PC-3 (cell line): ENCODE data around the gene VSTM2L. TPM values are rescaled to one million over a fixed set of nuclear protein-coding genes. Genes with fewer than 3 reads are reported as not detected.

ENCODE experiments used
- ATAC-seq: fragments of 200-7000 bp; cut with Tn5 transposase; 2 replicates; pipeline ENCODE4 v1.9.1; 2020; ENCODE audit warnings: mild to moderate bottlenecking, moderate library complexity
- BruUV-seq: library from RNA; stranded (reverse); fragments of 400-500 nt; replicated peaks from 2 replicates; lab custom pipeline; 2021; lab: Mats Ljungman, UMichigan
- CTCF ChIA-PET: fragments of 300-600 bp; sonication (Branson Sonifier 250); formaldehyde crosslinking; loops from one replicate; lab custom pipeline; 2022; ENCODE audit warnings: antibody characterized with exemption; lab: Charles Lee
- POLR2A ChIA-PET: fragments of 300-600 bp; sonication (Branson Sonifier 250); formaldehyde crosslinking; loops from one replicate; lab custom pipeline; 2022; ENCODE audit warnings: antibody characterized with exemption; ENCODE audit not compliant: unreplicated experiment; lab: Charles Lee
- DNase-seq: peaks from one replicate; pipeline ENCODE4 v3.0.0-alpha.2; 2015
- H2AFZ ChIP-seq: fragments of 300-600 bp; sonication (generic); 2 replicates; pipeline ENCODE4 v1.6.0; 2016; ENCODE audit warnings: antibody characterized with exemption, low read length
- H3F3A ChIP-seq: fragments of 300-600 bp; sonication (generic); one replicate; pipeline ENCODE4 v1.6.0; 2017; ENCODE audit warnings: antibody characterized with exemption, low read length, control low read depth, mild to moderate bottlenecking; ENCODE audit not compliant: unreplicated experiment
- H3K27ac ChIP-seq: fragments of 300-600 bp; sonication (generic); 2 replicates; pipeline ENCODE4 v1.5.1; 2016; ENCODE audit warnings: mild to moderate bottlenecking, low read length
- H3K27me3 ChIP-seq: fragments of 300-600 bp; sonication (generic); 2 replicates; pipeline ENCODE4 v1.6.1; 2016; ENCODE audit warnings: low read length, mixed read lengths
- H3K36me3 ChIP-seq: fragments of 300-600 bp; sonication (generic); 2 replicates; pipeline ENCODE4 v1.6.1; 2016; ENCODE audit warnings: low read depth, mixed run types, low read length, mixed read lengths
- H3K4me1 ChIP-seq: fragments of 300-600 bp; sonication (generic); 2 replicates; pipeline ENCODE4 v1.5.1; 2016; ENCODE audit warnings: low read length; ENCODE audit not compliant: insufficient read depth
- H3K4me2 ChIP-seq: fragments of 300-600 bp; sonication (generic); 2 replicates; pipeline ENCODE4 v1.6.0; 2016; ENCODE audit warnings: low read length
- H3K4me3 ChIP-seq: fragments of 300-600 bp; sonication (generic); 2 replicates; pipeline ENCODE4 v1.5.1; 2016; ENCODE audit warnings: mild to moderate bottlenecking, low read length, mixed read lengths
- H3K79me2 ChIP-seq: fragments of 300-600 bp; sonication (generic); 2 replicates; pipeline ENCODE4 v1.6.1; 2017; ENCODE audit warnings: low read length, mixed read lengths
- H3K9ac ChIP-seq: fragments of 300-600 bp; sonication (generic); 2 replicates; pipeline ENCODE4 v1.6.0; 2016; ENCODE audit warnings: mild to moderate bottlenecking, low read length
- H3K9me2 ChIP-seq: fragments of 300-600 bp; sonication (generic); replicated peaks from 2 replicates; pipeline ENCODE4 v1.6.1; 2016; ENCODE audit warnings: mixed run types, low read length, mixed read lengths
- H3K9me3 ChIP-seq: fragments of 300-600 bp; sonication (generic); 2 replicates; pipeline ENCODE4 v1.6.1; 2016; ENCODE audit warnings: low read length, mixed read lengths
- H4K20me1 ChIP-seq: fragments of 300-600 bp; sonication (generic); 2 replicates; pipeline ENCODE4 v1.6.1; 2016; ENCODE audit warnings: low read length, mixed read lengths
- CTCF ChIP-seq: fragments of 300-600 bp; sonication (generic); conservative IDR thresholded peaks from 2 replicates; pipeline ENCODE4 v1.5.1; 2017; ENCODE audit warnings: antibody characterized with exemption, low read depth, mild to moderate bottlenecking, low read length
- EZH2 ChIP-seq: fragments of 300-600 bp; sonication (generic); IDR thresholded peaks from one replicate; pipeline ENCODE4 v1.6.1; 2017; ENCODE audit warnings: antibody characterized with exemption, mild to moderate bottlenecking, low read length; ENCODE audit not compliant: unreplicated experiment
- EZH2phosphoT487 ChIP-seq: fragments of 300-600 bp; sonication (generic); IDR thresholded peaks from 2 replicates; pipeline ENCODE4 v1.6.1; 2018; ENCODE audit warnings: mild to moderate bottlenecking, antibody characterized with exemption, low read length, borderline replicate concordance
- intact Hi-C: fragments of 100-400 bp; cut with micrococcal nuclease; formaldehyde crosslinking; loops from 2 replicates; pipeline ENCODE4 v1.9.0; 2023
- total RNA-seq: library from RNA; depleted of rRNA; stranded (reverse); fragments of >200 nt; gene quantifications from 2 replicates; pipeline ENCODE4 v1.2.3, GENCODE V29; 2014

The VSTM2L gene
- total RNA-seq, 1 experiment from 2014 or later = 45.8 TPM

- Histone ChIP-seq H2AFZ (no peak overlapping the region), H3F3A (no peaks in the 10 kb centered on the region), H3K27ac (no peak overlapping the region), H3K79me2 (no peaks in the 10 kb centered on the region), H4K20me1 (no peaks in the 10 kb centered on the region), H3K4me2 (no peak overlapping the region), H3K4me3 (no peak overlapping the region), H3K9ac (no peak overlapping the region), H3K9me3 (no peaks in the 10 kb centered on the region), H3K9me2 (no peaks in the 10 kb centered on the region), H3K27me3 (no peaks in the 10 kb centered on the region), H3K4me1 (no peaks in the 10 kb centered on the region), H3K36me3 (peaks cover 4% of the 10 kb centered on the region; the same call in 1 of the 2 replicates)
- intact Hi-C loops = no loop called here
- ATAC-seq (no peak), DNase-seq (no peak)
- POLR2A ChIA-PET = interaction anchor here (0.6 kb wide), 1 partner anchor 194 kb away, joined by 9 read pairs; no protein-coding TSS in a partner anchor
- CTCF ChIA-PET = no interaction called here
- TF ChIP-seq CTCF = no peak
- TF ChIP-seq EZH2 = no peak
- TF ChIP-seq EZH2phosphoT487 = no peak
- no TSS peak for BruUV-seq
Measured at GRCh38 chr20:37864298-37864697, 38.6 kb upstream of the VSTM2L start.

DNA sequence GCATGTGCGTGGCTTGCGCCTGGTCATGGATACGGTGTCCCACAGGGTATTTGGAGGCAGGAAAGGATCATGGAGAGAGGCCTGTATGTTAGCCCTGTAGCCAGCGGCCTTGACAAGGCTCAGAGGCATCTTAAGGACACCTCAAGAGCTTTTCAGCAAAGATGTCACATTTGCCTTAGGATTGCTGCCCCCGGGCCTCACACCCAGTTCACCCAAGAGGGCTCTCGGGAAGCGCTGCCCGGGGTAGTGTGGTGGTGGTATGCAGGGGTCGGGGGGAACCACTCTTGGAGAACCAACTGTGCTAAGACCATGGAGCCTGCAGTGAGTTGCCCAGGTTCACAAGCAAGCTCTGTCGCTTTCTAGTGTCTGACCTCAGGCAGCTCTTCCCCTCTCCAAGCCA lies 36.9 kb upstream of the VSTM2L start:
- BruUV-seq = no TSS peak

More for the DNA sequence above, 36.9 kb upstream of the VSTM2L start:
- H2AFZ ChIP-seq = no peak overlapping the region
- H3K36me3 ChIP-seq = peaks cover 8% of the 10 kb centered on the region; the same call in 1 of the 2 replicates
- ChIA-PET POLR2A (no interaction called here), CTCF (no interaction called here)
- intact Hi-C loops = no loop called here
- no peak overlapping the region for H3K27ac ChIP-seq
- no peak overlapping the region for H3K4me3 ChIP-seq
- H3K4me2 ChIP-seq = no peak overlapping the region
- H3K4me1 ChIP-seq = no peaks in the 10 kb centered on the region
- no peak overlapping the region for H3K9ac ChIP-seq
- no peaks in the 10 kb centered on the region for H3F3A ChIP-seq
- TF ChIP-seq EZH2 (no peak), CTCF (no peak), EZH2phosphoT487 (no peak)
- no peak for ATAC-seq
- H3K79me2 ChIP-seq = no peaks in the 10 kb centered on the region
- no peaks in the 10 kb centered on the region for H4K20me1 ChIP-seq
- H3K27me3 ChIP-seq = no peaks in the 10 kb centered on the region
- DNase-seq = no peak
- H3K9me3 ChIP-seq = no peaks in the 10 kb centered on the region
- no peaks in the 10 kb centered on the region for H3K9me2 ChIP-seq
